ENCODE results near the gene GABRD.

The GABRD gene

GRCh38 chr1:2033165-2033564 lies 14.0 kb downstream of the GABRD start:
- DNase-seq (ENCODE audit: insufficient read length, low spot score): no peak
- no peak for FAIRE-seq

GRCh38 chr1:2036287-2036686 lies 17.1 kb downstream of the GABRD start:
- no peak for FAIRE-seq

More at GRCh38 chr1:2033165-2033564, 14.0 kb downstream of the GABRD start:
- TF ChIP-seq CTCF (IDR thresholded peaks at IDR 0.05; ENCODE audit: insufficient read depth, missing control alignments): no peak

GRCh38 chr1:2037314-2037979 lies 18.3 kb downstream of the GABRD start:
- TF ChIP-seq CTCF (IDR thresholded peaks at IDR 0.05; ENCODE audit: insufficient read depth, missing control alignments): no peak
- no peak for DNase-seq (ENCODE audit: insufficient read length, low spot score)
- no peak for FAIRE-seq

More at GRCh38 chr1:2036287-2036686, 17.1 kb downstream of the GABRD start:
- DNase-seq (ENCODE audit: insufficient read length, low spot score): no peak
- no peak for TF ChIP-seq CTCF (IDR thresholded peaks at IDR 0.05; ENCODE audit: insufficient read depth, missing control alignments)

GRCh38 chr1:2038229-2038628 lies 19.1 kb downstream of the GABRD start:
- TF ChIP-seq CTCF (IDR thresholded peaks at IDR 0.05; ENCODE audit: insufficient read depth, missing control alignments): no peak
- FAIRE-seq: no peak

GRCh38 chr1:2039251-2039650 lies 20.1 kb downstream of the GABRD start:
- FAIRE-seq (no peak), DNase-seq (ENCODE audit: insufficient read length, low spot score) (no peak)
- no peak for TF ChIP-seq CTCF (IDR thresholded peaks at IDR 0.05; ENCODE audit: insufficient read depth, missing control alignments)

More at GRCh38 chr1:2038229-2038628, 19.1 kb downstream of the GABRD start:
- no peak for DNase-seq (ENCODE audit: insufficient read length, low spot score)

GRCh38 chr1:2041305-2041704 lies 22.2 kb downstream of the GABRD start:
- no peak for FAIRE-seq
- DNase-seq (ENCODE audit: insufficient read length, low spot score): no peak
- no peak for TF ChIP-seq CTCF (IDR thresholded peaks at IDR 0.05; ENCODE audit: insufficient read depth, missing control alignments)

GRCh38 chr1:2041887-2042286 lies 22.7 kb downstream of the GABRD start:
- no peak for FAIRE-seq
- no peak for DNase-seq (ENCODE audit: insufficient read length, low spot score)
- no peak for TF ChIP-seq CTCF (IDR thresholded peaks at IDR 0.05; ENCODE audit: insufficient read depth, missing control alignments)

Data from D721Med (cell line).